GM18951 (cell line): ENCODE results near the gene TET3.

Source experiments
- POLR2A ChIP-seq: IDR thresholded peaks from 4 replicates; pipeline ENCODE4 v1.6.1; 2011; ENCODE audit warnings: mild to moderate bottlenecking; ENCODE audit not compliant: insufficient read length, insufficient read depth; ENCODE audit errors: extremely low read depth
- in situ Hi-C: fragments of 300-500 bp; cut with MboI; formaldehyde crosslinking; loops from one replicate; pipeline ENCODE4 v1.12.0; 2022; ENCODE audit warnings: low sequenced_read_pairs, mixed read lengths, inconsistent platforms; ENCODE audit not compliant: unreplicated experiment

The TET3 gene

GRCh38 chr2:73956218-73956865 lies 28.4 kb upstream of the TET3 start:
- TF ChIP-seq POLR2A = no peak
- in situ Hi-C loops = no loop called here

DNA sequence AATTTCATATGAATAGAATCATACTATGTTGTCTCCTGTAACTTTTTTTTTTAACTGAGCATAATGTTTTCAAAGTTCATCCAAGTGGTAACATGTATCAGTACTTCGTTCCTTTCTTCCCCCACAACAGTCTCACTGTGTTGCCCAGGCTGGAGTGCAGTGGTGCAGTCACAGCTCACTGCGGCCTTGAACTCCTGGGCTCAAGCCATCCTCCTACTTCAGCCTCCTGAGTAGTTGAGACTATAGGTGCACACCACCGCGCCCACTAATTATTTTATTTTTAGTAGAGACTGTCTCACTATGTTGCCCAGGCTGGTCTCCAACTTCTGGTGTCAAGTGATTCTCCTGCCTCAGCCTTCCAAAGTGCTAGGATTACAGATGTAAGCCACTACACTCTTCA lies 23.4 kb upstream of the TET3 start:
- in situ Hi-C loops = no loop called here
- TF ChIP-seq POLR2A = no peak

GRCh38 chr2:73961823-73962615 lies 22.7 kb upstream of the TET3 start:
- in situ Hi-C loops = no loop called here

GRCh38 chr2:73962798-73963197 lies 21.9 kb upstream of the TET3 start:
- in situ Hi-C loops = no loop called here
- no peak for TF ChIP-seq POLR2A

More at GRCh38 chr2:73961823-73962615, 22.7 kb upstream of the TET3 start:
- no peak for TF ChIP-seq POLR2A

- in situ Hi-C loops = no loop called here
Measured at GRCh38 chr2:73963385-73964120, 21.2 kb upstream of the TET3 start.

GRCh38 chr2:73964223-73964622 lies 20.5 kb upstream of the TET3 start:
- TF ChIP-seq POLR2A = no peak
- in situ Hi-C loops = no loop called here

More at GRCh38 chr2:73963385-73964120, 21.2 kb upstream of the TET3 start:
- no peak for TF ChIP-seq POLR2A

DNA sequence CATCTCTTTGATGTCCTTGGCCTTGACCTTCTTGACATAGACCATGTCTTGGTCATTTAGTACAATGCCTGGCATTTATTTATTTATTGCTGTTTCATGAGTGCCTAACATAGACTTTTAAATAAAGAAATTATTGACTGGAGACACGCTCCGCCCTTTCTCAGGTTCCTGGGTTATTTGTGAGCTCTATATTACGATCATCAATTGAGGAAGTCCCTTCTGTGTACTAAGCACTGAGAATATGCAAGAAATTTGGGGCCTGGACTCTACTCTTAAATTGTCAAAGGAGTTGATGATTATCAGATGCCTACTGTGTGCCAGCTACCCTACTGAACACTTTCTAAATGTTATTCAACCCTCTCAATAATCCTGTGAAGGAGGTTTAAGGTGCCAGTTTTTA lies 19.7 kb upstream of the TET3 start:
- TF ChIP-seq POLR2A = no peak
- in situ Hi-C loops = no loop called here

GRCh38 chr2:73968357-73968937 lies 16.3 kb upstream of the TET3 start:
- in situ Hi-C loops = no loop called here
- TF ChIP-seq POLR2A = no peak

- in situ Hi-C loops = no loop called here
- no peak for TF ChIP-seq POLR2A
Measured at GRCh38 chr2:73969356-73969755, 15.4 kb upstream of the TET3 start.

DNA sequence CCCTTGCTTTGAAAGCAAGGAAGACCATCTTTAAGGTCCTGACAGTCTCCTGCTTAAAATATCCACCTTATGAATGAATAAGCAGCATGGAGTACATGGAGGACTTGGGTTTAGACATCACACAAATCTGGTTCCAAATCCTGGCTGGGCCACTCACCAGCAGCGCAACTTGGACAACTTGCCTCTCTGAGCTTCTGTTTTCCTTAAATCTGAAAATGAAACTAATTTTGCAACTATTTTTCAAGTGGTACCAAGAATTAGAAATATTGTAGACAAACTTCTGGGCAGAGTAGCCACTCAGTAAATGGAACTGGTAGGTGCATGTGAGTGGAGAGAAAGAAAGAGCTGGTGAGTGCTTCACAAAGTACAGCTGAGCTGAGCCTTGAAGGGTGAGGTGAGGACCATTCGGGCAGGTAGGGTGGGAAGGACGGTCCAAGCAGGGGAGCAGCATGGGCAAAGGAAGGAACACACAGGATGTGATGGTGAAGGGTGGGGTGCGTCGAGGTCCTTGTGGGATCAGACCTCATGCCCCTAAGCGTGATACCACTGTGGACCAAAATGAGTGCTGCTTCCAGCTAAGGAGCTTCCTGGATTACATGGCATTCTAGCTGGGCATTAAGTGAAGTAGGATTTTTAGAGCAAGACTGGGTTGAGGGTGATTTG lies 14.4 kb upstream of the TET3 start:
- in situ Hi-C loops = no loop called here
- TF ChIP-seq POLR2A = no peak

GRCh38 chr2:73970850-73971471 lies 13.7 kb upstream of the TET3 start:
- TF ChIP-seq POLR2A = no peak
- in situ Hi-C loops = no loop called here

DNA sequence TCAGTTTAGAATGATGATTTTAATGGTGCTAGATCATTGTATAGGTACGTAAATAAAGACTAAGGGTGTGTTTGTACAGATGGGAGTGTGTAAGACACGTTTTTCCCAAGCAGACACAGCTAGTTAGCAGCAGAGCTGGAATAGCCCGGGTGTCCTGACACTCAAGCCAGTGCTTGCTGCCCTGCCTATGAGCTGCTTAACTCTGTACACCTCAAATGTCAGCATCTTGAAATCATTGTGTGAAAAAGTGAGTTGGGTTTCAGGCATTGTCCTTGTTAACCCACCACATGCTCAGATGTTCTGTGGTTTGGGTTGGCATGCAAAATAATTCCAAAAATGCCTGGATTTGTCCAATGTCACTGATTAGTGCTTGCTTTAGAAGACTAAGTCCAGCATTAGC lies 13.0 kb upstream of the TET3 start:
- no peak for TF ChIP-seq POLR2A
- in situ Hi-C loops = no loop called here
